B cell (primary cell): ENCODE results near the gene CLEC18C. TPM values are rescaled to one million over a fixed set of nuclear protein-coding genes. Genes with fewer than 3 reads are reported as not detected.
"Not testable (repeated sequence)": the region's sequence is repeated elsewhere in the genome, so short reads cannot be mapped to it uniquely, and the experiment has no call there.

Source experiments
- ATAC-seq: fragments of 200-7000 bp; cut with Tn5 transposase; one replicate; pipeline ENCODE4 v1.10.0; 2021; ENCODE audit warnings: low read depth, mild to moderate bottlenecking, moderate number of reproducible peaks, moderate library complexity
- CTCF ChIA-PET: fragments of 350-600 bp; sonication (Branson Sonifier 250); formaldehyde crosslinking; loops from one replicate; lab custom pipeline; 2021; ENCODE audit warnings: antibody characterized with exemption, inconsistent platforms; lab: Charles Lee
- POLR2A ChIA-PET: fragments of 350-600 bp; sonication (Branson Sonifier 250); formaldehyde crosslinking; loops from one replicate; lab custom pipeline; 2021; ENCODE audit warnings: antibody characterized with exemption; lab: Charles Lee
- DNase-seq: peaks from one replicate; pipeline ENCODE4 v3.0.0; 2013
- H2AFZ ChIP-seq: 2 replicates; pipeline ENCODE4 v1.6.1; 2012; ENCODE audit warnings: mild to moderate bottlenecking, low read depth, low read length; ENCODE audit not compliant: insufficient read depth, poor library complexity, severe bottlenecking
- H3K27ac ChIP-seq, 2 donors: 1 replicate in 1 of 2; 2 replicates in 1 of 2; pipeline ENCODE4 v1.5.1; 2012 to 2013; ENCODE audit warnings: low read length in 2 of 2, mild to moderate bottlenecking in 2 of 2, moderate library complexity in 1 of 2
- H3K27me3 ChIP-seq, 4 experiments: fragments of 200-600 bp in 1 of 4; sonication (generic) in 1 of 4; replicated peaks in 1 of 4; 1 replicate in 2 of 4; 2 replicates in 2 of 4; pipeline versions ENCODE4 v1.6.1 to v1.7.0; 2013 to 2016; ENCODE audit warnings: low read length in 3 of 4, mild to moderate bottlenecking in 2 of 4, mixed read lengths in 1 of 4, moderate library complexity in 1 of 4; ENCODE audit not compliant: insufficient read depth in 4 of 4, control insufficient read depth in 3 of 4; ENCODE audit errors: control extremely low read depth in 1 of 4
- H3K36me3 ChIP-seq, 2 experiments: replicated peaks in 1 of 2; 1 replicate in 1 of 2; 2 replicates in 1 of 2; pipeline versions ENCODE4 v1.6.1 to v1.7.1; 2013; ENCODE audit warnings: low read length in 1 of 2; ENCODE audit not compliant: insufficient read depth in 2 of 2, control insufficient read depth in 1 of 2; ENCODE audit errors: control extremely low read depth in 1 of 2, extremely low read depth in 1 of 2
- H3K4me1 ChIP-seq, 2 donors: fragments of 200-600 bp in 1 of 2; sonication (generic) in 1 of 2; 1 replicate in 1 of 2; 2 replicates in 1 of 2; pipeline versions ENCODE4 v1.5.1 to v1.6.1; 2013 to 2017; ENCODE audit warnings: low read length in 2 of 2; ENCODE audit not compliant: control insufficient read depth in 2 of 2, insufficient read depth in 2 of 2
- H3K4me2 ChIP-seq: replicated peaks from 2 replicates; pipeline ENCODE3; 2012; ENCODE audit warnings: mild to moderate bottlenecking, low read depth, low read length; ENCODE audit not compliant: poor library complexity, severe bottlenecking
- H3K4me3 ChIP-seq, 5 experiments: fragments of 200-600 bp in 1 of 5; sonication (generic) in 1 of 5; 1 replicate in 3 of 5; 2 replicates in 2 of 5; pipeline versions ENCODE4 v1.5.1 to v1.7.0; 2011 to 2016; ENCODE audit warnings: low read length in 4 of 5, mild to moderate bottlenecking in 4 of 5, low read depth in 2 of 5, control low read depth in 1 of 5, moderate library complexity in 1 of 5; ENCODE audit not compliant: insufficient read depth in 1 of 5; ENCODE audit errors: control extremely low read depth in 1 of 5, extremely low read depth in 1 of 5
- H3K79me2 ChIP-seq: fragments of 200-600 bp; sonication (generic); one replicate; pipeline ENCODE4 v1.6.0; 2016; ENCODE audit warnings: low read length; ENCODE audit not compliant: control insufficient read depth, insufficient read depth
- H3K9ac ChIP-seq: fragments of 200-600 bp; sonication (generic); 2 replicates; pipeline ENCODE4 v1.6.1; 2017; ENCODE audit warnings: mild to moderate bottlenecking, low read length, moderate library complexity
- H3K9me3 ChIP-seq, 3 donors: one replicate each; pipeline versions ENCODE4 v1.6.1 to v1.7.1; 2013; ENCODE audit warnings: low read length in 2 of 3; ENCODE audit not compliant: control insufficient read depth in 2 of 3, insufficient read depth in 1 of 3; ENCODE audit errors: control extremely low read depth in 1 of 3
- H4K20me1 ChIP-seq: 2 replicates; pipeline ENCODE4 v1.6.0; 2012; ENCODE audit warnings: mild to moderate bottlenecking, low read length; ENCODE audit not compliant: insufficient read depth, control insufficient read depth, poor library complexity, severe bottlenecking
- H3K27ac Mint-ChIP-seq: one replicate; pipeline ENCODE4 v1.8.0; 2021; ENCODE audit warnings: mixed read lengths
- H3K27me3 Mint-ChIP-seq: one replicate; pipeline ENCODE4 v1.8.0; 2021; ENCODE audit warnings: mixed read lengths
- H3K4me1 Mint-ChIP-seq: one replicate; pipeline ENCODE4 v1.8.0; 2021; ENCODE audit warnings: mixed read lengths
- H3K4me3 Mint-ChIP-seq: one replicate; pipeline ENCODE4 v1.8.0; 2021; ENCODE audit warnings: mixed read lengths
- H3K9me3 Mint-ChIP-seq: one replicate; pipeline ENCODE4 v1.8.0; 2022; ENCODE audit warnings: mixed read lengths; ENCODE audit not compliant: insufficient read depth
- WGBS: methylation state at CpG from one replicate; pipeline ENCODE4 v1.1.5; 2013; ENCODE audit warnings: missing lambda C conversion rate; ENCODE audit not compliant: insufficient coverage; 5-methylcytosine and 5-hydroxymethylcytosine counted together
- intact Hi-C: fragments of 100-400 bp; cut with micrococcal nuclease; formaldehyde crosslinking; loops from one replicate; pipeline ENCODE4 v1.10.0; 2022
- polyA plus RNA-seq: library from polyadenylated mRNA; depleted of rRNA; stranded (reverse); fragments of >200 nt; gene quantifications from 2 replicates; pipeline ENCODE4 v1.2.3, GENCODE V29; 2012
- total RNA-seq, 2 donors: library from RNA; stranded (reverse); fragments of 120-200 nt in 1 of 2; gene quantifications; 1 replicate in 1 of 2; 2 replicates in 1 of 2; pipeline versions ENCODE4 v1.2.3 to v1.2.4, GENCODE V29; 2013 to 2022

The CLEC18C gene
- total and polyA plus RNA-seq, 2 donors (not counting 1 experiment from before 2014, with no cell fraction given), result 0.88 to 1.2 TPM

DNA sequence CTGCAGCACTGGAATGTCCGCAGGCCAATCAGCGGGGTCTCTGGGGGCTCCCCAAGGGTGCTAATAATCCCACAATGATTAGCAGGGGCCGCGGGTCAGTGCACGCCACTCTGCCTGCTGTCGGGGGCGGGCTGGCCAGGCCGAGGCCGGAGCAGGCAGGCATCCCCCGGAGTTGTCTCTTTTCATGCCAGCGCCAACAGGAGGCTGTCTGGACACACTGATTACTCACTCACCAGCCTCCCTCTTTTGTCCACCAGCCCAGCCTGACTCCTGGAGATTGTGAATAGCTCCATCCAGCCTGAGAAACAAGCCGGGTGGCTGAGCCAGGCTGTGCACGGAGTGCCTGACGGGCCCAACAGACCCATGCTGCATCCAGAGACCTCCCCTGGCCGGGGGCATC lies 329 bp downstream of the CLEC18C start:
- H3K9me3 Mint-ChIP-seq, H3K9me3 ChIP-seq, H4K20me1 ChIP-seq, ATAC-seq, H3K4me1 Mint-ChIP-seq, H3K27me3 Mint-ChIP-seq, H3K4me2 ChIP-seq, H3K4me3 Mint-ChIP-seq, H3K27me3 ChIP-seq, H3K36me3 ChIP-seq, H3K27ac Mint-ChIP-seq, POLR2A ChIA-PET, CTCF ChIA-PET, DNase-seq, H3K4me1 ChIP-seq, H3K9ac ChIP-seq, H3K79me2 ChIP-seq, H3K27ac ChIP-seq, H2AFZ ChIP-seq, H3K4me3 ChIP-seq, intact Hi-C loops: not testable (repeated sequence)
- 100% methylated on average over 1 of the region's 15 CpGs for WGBS

DNA sequence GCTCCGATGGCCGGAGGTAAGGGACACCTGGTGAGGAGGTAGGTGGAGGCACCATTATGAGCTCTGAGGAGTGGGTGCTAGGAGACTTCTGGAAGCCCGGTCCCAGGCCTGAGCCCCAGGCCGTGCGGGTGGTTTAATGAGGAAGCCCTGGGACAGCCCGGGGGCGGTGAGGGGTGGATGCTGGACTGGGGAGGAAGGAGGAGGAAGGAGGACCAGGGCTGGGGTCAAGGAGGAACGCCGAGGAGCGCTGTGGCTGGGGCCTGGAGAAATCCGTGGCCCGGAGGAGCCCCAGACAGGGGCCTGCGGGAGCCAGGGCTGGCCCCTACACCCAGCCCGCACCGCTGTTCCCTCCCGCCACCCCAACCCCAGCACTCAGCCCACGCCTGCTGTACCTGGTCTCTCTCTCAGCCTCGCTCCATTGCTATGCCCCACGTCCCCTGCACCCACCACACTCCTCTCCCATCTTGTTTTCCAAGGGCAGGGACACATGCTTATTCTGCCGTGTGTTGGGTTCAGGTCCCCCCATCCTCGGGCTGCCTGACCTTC lies 873 bp downstream of the CLEC18C start:
- H3K27me3 Mint-ChIP-seq, H3K9me3 Mint-ChIP-seq, H3K9me3 ChIP-seq, H3K79me2 ChIP-seq, DNase-seq, H3K36me3 ChIP-seq, H3K4me1 Mint-ChIP-seq, ATAC-seq, H3K4me1 ChIP-seq, H4K20me1 ChIP-seq, H3K4me3 Mint-ChIP-seq, H3K4me2 ChIP-seq, H3K27ac Mint-ChIP-seq, CTCF ChIA-PET, H2AFZ ChIP-seq, H3K27me3 ChIP-seq, POLR2A ChIA-PET, H3K27ac ChIP-seq, H3K4me3 ChIP-seq, H3K9ac ChIP-seq, intact Hi-C loops: not testable (repeated sequence)
- WGBS, result no CpG with 5 or more reads among the region's 21 CpGs

DNA sequence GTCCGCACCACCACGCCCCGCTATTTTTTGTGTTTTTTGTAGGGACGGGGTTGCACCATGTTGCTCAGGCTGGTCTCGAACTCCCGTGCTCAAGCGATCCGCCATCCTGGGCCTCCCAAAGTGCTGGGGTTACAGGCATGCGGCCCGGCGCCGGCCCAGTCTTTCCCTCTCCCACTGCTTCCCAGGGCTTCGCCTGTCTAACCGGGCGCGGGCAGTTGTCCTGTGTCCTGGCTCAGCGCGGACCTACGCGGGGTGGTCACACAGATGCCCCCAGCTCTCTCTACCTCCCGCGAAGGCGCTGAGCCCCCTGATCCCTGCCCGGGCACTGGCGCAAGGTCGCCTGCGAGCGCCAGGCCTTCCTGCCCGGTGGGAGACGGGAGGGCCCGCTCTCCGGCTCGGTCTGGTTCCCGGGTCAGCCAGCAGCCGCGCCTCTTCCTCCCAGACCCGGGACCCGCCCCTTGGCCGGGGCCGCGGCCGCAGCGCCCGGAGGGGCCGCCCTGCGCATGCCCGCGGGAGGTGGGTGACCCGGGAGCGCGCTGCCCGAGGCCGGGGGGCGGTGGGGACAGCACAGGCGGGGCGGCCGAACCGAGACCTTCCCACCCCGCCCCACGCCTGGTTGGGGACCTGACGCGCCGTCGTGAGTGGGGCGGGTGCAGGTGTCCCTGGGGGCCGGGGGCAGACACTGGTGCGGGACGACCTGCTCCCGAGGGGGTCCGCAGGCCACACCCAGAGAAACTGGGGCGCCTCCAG lies 14.4 kb downstream of the CLEC18C start:
- H3K9me3 ChIP-seq, CTCF ChIA-PET, H3K36me3 ChIP-seq, H3K27ac ChIP-seq, H3K27ac Mint-ChIP-seq, POLR2A ChIA-PET, H3K27me3 ChIP-seq, H3K9ac ChIP-seq, H3K27me3 Mint-ChIP-seq, H2AFZ ChIP-seq, H3K4me2 ChIP-seq, H3K4me3 ChIP-seq, intact Hi-C loops, H3K4me1 Mint-ChIP-seq, H3K9me3 Mint-ChIP-seq, DNase-seq, H3K4me1 ChIP-seq, H3K79me2 ChIP-seq, H3K4me3 Mint-ChIP-seq, H4K20me1 ChIP-seq: not testable (repeated sequence)
- ATAC-seq, result peak; percentile 74
- no CpG with 5 or more reads among the region's 71 CpGs for WGBS

DNA sequence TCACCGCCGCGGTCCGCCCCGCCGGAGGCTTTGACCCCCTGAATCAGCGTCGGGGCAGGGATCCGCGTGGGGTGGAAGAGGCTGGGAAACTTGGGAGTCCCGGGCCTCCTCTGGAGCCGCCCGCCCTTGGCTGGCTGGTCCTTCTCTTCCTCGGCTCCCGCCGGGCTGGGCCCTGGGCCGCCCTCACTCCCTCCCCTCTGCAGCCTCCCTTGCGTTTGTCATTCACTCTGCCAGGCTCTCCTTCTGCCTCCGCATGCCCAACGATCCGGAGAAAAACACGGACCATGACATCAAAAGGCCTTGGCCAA lies 15.0 kb downstream of the CLEC18C start:
- H3K4me3 Mint-ChIP-seq, H3K36me3 ChIP-seq, CTCF ChIA-PET, H3K4me2 ChIP-seq, H3K27me3 Mint-ChIP-seq, H3K27ac ChIP-seq, H3K9me3 ChIP-seq, H3K4me1 ChIP-seq, H3K9ac ChIP-seq, H3K27ac Mint-ChIP-seq, H3K27me3 ChIP-seq, H2AFZ ChIP-seq, POLR2A ChIA-PET, H3K4me3 ChIP-seq, DNase-seq, H3K9me3 Mint-ChIP-seq, H3K79me2 ChIP-seq, intact Hi-C loops, H4K20me1 ChIP-seq, H3K4me1 Mint-ChIP-seq: not testable (repeated sequence)
- peak; percentile 8 for ATAC-seq
- WGBS, result no CpG with 5 or more reads among the region's 22 CpGs
